Osteoblast (primary cell): ENCODE data around the gene RCSD1. TPM values are rescaled to one million over a fixed set of nuclear protein-coding genes. Genes with fewer than 3 reads are reported as not detected.

Source experiments
- DNase-seq: peaks from one replicate; pipeline ENCODE4 v3.0.0; 2011; ENCODE audit warnings: low spot score, mixed read lengths; ENCODE audit not compliant: insufficient read length; ENCODE audit errors: missing footprints
- H2AFZ ChIP-seq: 2 replicates; pipeline ENCODE4 v1.6.0; 2011; ENCODE audit warnings: mild to moderate bottlenecking, low read length
- H3K27ac ChIP-seq: 2 replicates; pipeline ENCODE4 v1.5.1; 2011; ENCODE audit warnings: mild to moderate bottlenecking, low read depth, low read length, moderate library complexity
- H3K27me3 ChIP-seq: 2 replicates; pipeline ENCODE4 v1.6.0; 2012; ENCODE audit warnings: mild to moderate bottlenecking, control low read depth, inconsistent platforms, low read length, moderate library complexity; ENCODE audit not compliant: insufficient read depth
- H3K36me3 ChIP-seq: 2 replicates; pipeline ENCODE4 v1.5.1; 2011; ENCODE audit warnings: mild to moderate bottlenecking, low read length, control low read depth, moderate library complexity; ENCODE audit not compliant: insufficient read depth
- H3K4me1 ChIP-seq: 2 replicates; pipeline ENCODE4 v1.5.1; 2011; ENCODE audit warnings: mild to moderate bottlenecking, low read length, control low read depth, moderate library complexity; ENCODE audit not compliant: insufficient read depth
- H3K4me2 ChIP-seq: 2 replicates; pipeline ENCODE4 v1.6.0; 2011; ENCODE audit warnings: mild to moderate bottlenecking, low read length; ENCODE audit not compliant: insufficient read depth
- H3K4me3 ChIP-seq: fragments of 200-600 bp; sonication (generic); 3 replicates; pipeline ENCODE4 v1.5.1; 2012; ENCODE audit warnings: mild to moderate bottlenecking, low read length, inconsistent platforms; ENCODE audit not compliant: insufficient read depth
- H3K79me2 ChIP-seq: 2 replicates; pipeline ENCODE4 v1.6.0; 2012; ENCODE audit warnings: mild to moderate bottlenecking, low read length, control low read depth, inconsistent platforms; ENCODE audit not compliant: insufficient read depth
- H3K9me3 ChIP-seq: 2 replicates; pipeline ENCODE4 v1.5.1; 2011; ENCODE audit warnings: low read depth, low read length, control low read depth
- H4K20me1 ChIP-seq: 2 replicates; pipeline ENCODE4 v1.6.0; 2012; ENCODE audit warnings: mild to moderate bottlenecking, low read length, control low read depth; ENCODE audit not compliant: insufficient read depth
- total RNA-seq: library from RNA; depleted of rRNA; stranded (reverse); fragments of >200 nt; gene quantifications from 2 replicates; pipeline ENCODE4 v1.2.3, GENCODE V29; 2012
- TF ChIP-seq, protein P1 (sequence below): IDR thresholded peaks from 2 replicates; pipeline ENCODE4 v1.5.1; 2011; ENCODE audit warnings: mild to moderate bottlenecking, low read depth, low read length, moderate library complexity; ENCODE audit errors: extremely low read depth

Gene RCSD1
- total RNA-seq, 1 donor: under 0.01 TPM

DNA sequence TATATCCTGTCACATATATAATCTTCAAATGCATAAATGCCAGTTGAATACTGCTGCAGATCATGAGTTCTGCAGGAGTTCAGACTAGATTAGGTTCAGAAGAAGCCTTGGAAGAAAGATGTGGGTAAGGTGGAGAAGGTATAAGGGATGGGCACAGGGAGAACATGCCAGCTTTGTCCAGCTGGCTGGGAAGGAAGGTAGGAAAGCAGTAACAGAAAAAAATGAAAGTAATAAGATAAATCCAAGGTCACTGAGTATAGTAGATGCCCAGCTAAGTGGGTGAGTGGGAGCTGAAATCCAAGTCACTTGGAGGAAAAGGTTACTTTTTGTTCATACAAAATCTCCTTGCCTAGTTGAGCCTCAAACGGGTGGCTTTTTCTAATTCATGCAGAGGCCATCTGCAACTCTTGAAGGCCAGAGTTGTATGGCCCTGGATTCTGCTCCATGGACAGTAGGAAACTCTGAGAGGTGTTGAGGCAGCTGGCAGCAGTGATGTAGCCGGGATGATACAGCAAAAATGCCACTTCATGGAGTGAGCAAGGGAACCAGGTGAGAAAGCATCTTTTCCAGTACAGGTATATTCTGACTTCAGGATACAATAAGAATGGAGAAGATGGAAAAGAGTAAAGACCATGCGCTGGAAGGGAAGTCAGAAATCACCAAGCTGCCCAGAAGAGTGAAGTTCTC lies 3.4 kb downstream of the RCSD1 start:
- H3K79me2 ChIP-seq: no peaks in the 10 kb centered on the region
- no peak overlapping the region for H3K27ac ChIP-seq
- peaks cover 2% of the 10 kb centered on the region for H3K27me3 ChIP-seq
- H4K20me1 ChIP-seq: no peaks in the 10 kb centered on the region
- DNase-seq: no peak
- no peaks in the 10 kb centered on the region for H3K9me3 ChIP-seq
- TF ChIP-seq, protein P1, sequence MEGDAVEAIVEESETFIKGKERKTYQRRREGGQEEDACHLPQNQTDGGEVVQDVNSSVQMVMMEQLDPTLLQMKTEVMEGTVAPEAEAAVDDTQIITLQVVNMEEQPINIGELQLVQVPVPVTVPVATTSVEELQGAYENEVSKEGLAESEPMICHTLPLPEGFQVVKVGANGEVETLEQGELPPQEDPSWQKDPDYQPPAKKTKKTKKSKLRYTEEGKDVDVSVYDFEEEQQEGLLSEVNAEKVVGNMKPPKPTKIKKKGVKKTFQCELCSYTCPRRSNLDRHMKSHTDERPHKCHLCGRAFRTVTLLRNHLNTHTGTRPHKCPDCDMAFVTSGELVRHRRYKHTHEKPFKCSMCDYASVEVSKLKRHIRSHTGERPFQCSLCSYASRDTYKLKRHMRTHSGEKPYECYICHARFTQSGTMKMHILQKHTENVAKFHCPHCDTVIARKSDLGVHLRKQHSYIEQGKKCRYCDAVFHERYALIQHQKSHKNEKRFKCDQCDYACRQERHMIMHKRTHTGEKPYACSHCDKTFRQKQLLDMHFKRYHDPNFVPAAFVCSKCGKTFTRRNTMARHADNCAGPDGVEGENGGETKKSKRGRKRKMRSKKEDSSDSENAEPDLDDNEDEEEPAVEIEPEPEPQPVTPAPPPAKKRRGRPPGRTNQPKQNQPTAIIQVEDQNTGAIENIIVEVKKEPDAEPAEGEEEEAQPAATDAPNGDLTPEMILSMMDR: no peak
- H3K4me3 ChIP-seq: no peak overlapping the region
- H2AFZ ChIP-seq: no peak overlapping the region
- peaks cover 9% of the 10 kb centered on the region for H3K4me1 ChIP-seq
- H3K4me2 ChIP-seq: no peak overlapping the region
- no peaks in the 10 kb centered on the region for H3K36me3 ChIP-seq

DNA sequence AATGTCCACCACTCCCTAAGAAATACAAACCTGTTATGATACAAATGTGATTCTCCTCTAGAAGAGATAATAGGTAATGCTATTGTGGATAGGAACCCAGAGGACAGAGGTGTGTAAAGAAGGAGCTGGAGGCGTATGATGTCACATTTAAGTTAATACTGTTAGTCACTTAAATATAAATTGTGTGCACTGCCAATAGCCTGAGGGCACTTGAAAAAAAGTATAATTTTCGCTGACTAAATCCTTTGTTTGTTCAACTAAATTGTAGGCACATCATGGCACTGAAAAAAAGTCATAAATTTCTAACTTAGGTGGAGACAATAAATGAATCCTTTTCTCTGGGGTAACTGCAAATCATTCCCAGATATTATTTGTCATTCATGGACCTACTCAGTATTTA lies 4.4 kb downstream of the RCSD1 start:
- H3K27ac ChIP-seq: no peak overlapping the region
- peaks cover 9% of the 10 kb centered on the region for H3K4me1 ChIP-seq
- no peak overlapping the region for H3K4me2 ChIP-seq
- H3K9me3 ChIP-seq: no peaks in the 10 kb centered on the region
- no peaks in the 10 kb centered on the region for H3K79me2 ChIP-seq
- no peak for DNase-seq
- H3K27me3 ChIP-seq: peaks cover 2% of the 10 kb centered on the region
- no peaks in the 10 kb centered on the region for H4K20me1 ChIP-seq
- no peak overlapping the region for H2AFZ ChIP-seq
- H3K36me3 ChIP-seq: no peaks in the 10 kb centered on the region
- TF ChIP-seq, protein P1: no peak
- H3K4me3 ChIP-seq: no peak overlapping the region

DNA sequence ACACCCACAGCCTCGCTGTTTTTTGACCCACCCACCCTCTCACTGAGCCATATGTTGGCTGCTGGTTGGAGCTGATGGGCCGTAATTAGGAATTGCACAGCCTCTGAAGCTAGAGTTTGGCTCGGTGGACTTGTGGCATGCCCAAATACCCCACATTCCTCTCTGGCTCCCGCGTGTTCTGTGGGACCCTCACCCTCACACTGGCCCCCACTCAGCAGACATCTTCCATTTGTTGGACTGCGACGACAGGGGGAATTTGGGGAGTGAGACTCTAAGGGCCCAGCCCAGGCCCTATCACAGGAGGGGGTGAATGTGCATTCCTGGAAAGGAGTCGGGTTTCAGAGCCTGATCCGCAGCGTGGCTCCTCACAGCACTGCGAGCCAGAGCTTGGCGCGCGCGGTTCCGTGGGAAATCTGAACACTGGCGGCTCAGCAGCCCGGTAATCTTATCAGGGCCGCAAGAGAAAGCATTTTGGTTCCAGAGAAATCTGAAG lies 5.2 kb downstream of the RCSD1 start:
- Histone ChIP-seq H3K36me3 (no peaks in the 10 kb centered on the region), H3K4me3 (no peak overlapping the region), H3K4me2 (no peak overlapping the region), H2AFZ (no peak overlapping the region), H3K9me3 (no peaks in the 10 kb centered on the region), H3K4me1 (peaks cover 9% of the 10 kb centered on the region), H3K27me3 (peaks cover 2% of the 10 kb centered on the region), H3K27ac (no peak overlapping the region), H3K79me2 (no peaks in the 10 kb centered on the region), H4K20me1 (no peaks in the 10 kb centered on the region)
- no peak for DNase-seq
- TF ChIP-seq, protein P1: no peak

DNA sequence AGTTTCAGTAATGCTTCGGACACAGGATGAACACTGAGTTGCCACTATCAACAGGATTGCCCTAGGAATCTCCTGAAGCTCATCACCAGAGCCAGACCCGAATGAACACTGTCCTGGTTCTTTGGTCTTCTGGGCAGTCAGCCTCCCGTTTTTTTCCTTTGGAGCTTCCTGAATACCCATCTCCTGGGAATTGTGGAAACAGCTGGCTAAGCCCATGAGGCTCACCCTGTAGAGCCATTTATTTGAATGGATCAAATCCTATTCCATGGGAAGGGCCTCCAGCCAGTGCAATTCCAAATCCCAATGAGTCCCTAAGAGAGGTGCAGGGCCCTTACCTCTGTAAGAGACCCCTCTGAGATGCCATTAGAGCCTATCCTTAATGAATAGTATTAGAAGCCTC lies 5.9 kb downstream of the RCSD1 start:
- H4K20me1 ChIP-seq: no peaks in the 10 kb centered on the region
- no peak overlapping the region for H2AFZ ChIP-seq
- H3K4me1 ChIP-seq: peaks cover 9% of the 10 kb centered on the region
- H3K9me3 ChIP-seq: no peaks in the 10 kb centered on the region
- DNase-seq: no peak
- no peak overlapping the region for H3K27ac ChIP-seq
- H3K36me3 ChIP-seq: no peaks in the 10 kb centered on the region
- no peak overlapping the region for H3K4me3 ChIP-seq
- no peaks in the 10 kb centered on the region for H3K79me2 ChIP-seq
- TF ChIP-seq, protein P1: no peak
- H3K27me3 ChIP-seq: peaks cover 2% of the 10 kb centered on the region
- H3K4me2 ChIP-seq: no peak overlapping the region
